Mesothelial cell of epicardium (in vitro differentiated cells): ENCODE measurements around the gene LRRFIP2. TPM values are rescaled to one million over a fixed set of nuclear protein-coding genes. Genes with fewer than 3 reads are reported as not detected.

Source experiments
- DNase-seq, 2 experiments: peaks; one replicate each; pipeline ENCODE4 v3.0.0; 2021; ENCODE audit warnings: low spot score in 2 of 2; ENCODE audit not compliant: unreplicated experiment in 2 of 2
- H3K27ac Mint-ChIP-seq: 2 replicates; pipeline ENCODE4 v1.8.0; 2021; ENCODE audit warnings: mixed read lengths
- H3K27me3 Mint-ChIP-seq: 2 replicates; pipeline ENCODE4 v1.8.0; 2021; ENCODE audit warnings: low read depth, mixed read lengths
- H3K36me3 Mint-ChIP-seq: 2 replicates; pipeline ENCODE4 v1.8.0; 2021; ENCODE audit warnings: mixed read lengths
- H3K4me1 Mint-ChIP-seq: 2 replicates; pipeline ENCODE4 v1.8.0; 2021; ENCODE audit warnings: mixed read lengths
- H3K4me3 Mint-ChIP-seq: 2 replicates; pipeline ENCODE4 v1.8.0; 2021; ENCODE audit warnings: mild to moderate bottlenecking, moderate library complexity, mixed read lengths
- H3K9me3 Mint-ChIP-seq: 2 replicates; pipeline ENCODE4 v1.8.0; 2021; ENCODE audit warnings: mixed read lengths
- total RNA-seq: library from RNA; stranded (reverse); gene quantifications from 3 replicates; pipeline ENCODE4 v1.2.1, GENCODE V29; 2021
- TF ChIP-seq, protein P1 (sequence below): fragments of 200-600 bp; sonication (generic); IDR thresholded peaks from one replicate; pipeline ENCODE4 v1.5.0; 2021; ENCODE audit warnings: antibody characterized with exemption; ENCODE audit not compliant: unreplicated experiment

LRRFIP2 gene
- total RNA-seq, 1 donor from 2014 or later: 41.7 TPM

DNA sequence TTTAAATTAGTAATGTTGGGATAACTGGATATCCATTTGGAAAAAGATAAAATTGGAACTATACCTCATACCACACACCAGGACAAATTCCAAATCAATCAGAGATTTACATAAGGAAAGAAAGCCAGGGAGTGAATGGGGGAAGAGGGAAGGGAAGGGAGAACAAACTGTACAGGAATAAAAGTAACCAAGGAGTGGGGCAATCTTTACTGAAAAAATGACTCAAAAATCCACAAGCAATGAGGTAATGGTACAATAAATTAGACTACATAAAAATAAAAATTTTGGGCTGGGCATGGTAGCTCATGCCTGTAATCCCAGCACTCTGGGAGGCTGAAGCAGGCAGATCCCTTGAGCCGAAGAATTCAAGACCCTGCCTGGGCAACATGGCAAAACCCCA is 98.4 kb downstream of the LRRFIP2 start:
- Mint-ChIP-seq H3K4me3 (no peak overlapping the region), H3K27ac (no peak overlapping the region), H3K27me3 (no peaks in the 10 kb centered on the region), H3K9me3 (peaks cover 13% of the 10 kb centered on the region), H3K4me1 (peaks cover 11% of the 10 kb centered on the region), H3K36me3 (peaks cover 36% of the 10 kb centered on the region)
- TF ChIP-seq, protein P1, sequence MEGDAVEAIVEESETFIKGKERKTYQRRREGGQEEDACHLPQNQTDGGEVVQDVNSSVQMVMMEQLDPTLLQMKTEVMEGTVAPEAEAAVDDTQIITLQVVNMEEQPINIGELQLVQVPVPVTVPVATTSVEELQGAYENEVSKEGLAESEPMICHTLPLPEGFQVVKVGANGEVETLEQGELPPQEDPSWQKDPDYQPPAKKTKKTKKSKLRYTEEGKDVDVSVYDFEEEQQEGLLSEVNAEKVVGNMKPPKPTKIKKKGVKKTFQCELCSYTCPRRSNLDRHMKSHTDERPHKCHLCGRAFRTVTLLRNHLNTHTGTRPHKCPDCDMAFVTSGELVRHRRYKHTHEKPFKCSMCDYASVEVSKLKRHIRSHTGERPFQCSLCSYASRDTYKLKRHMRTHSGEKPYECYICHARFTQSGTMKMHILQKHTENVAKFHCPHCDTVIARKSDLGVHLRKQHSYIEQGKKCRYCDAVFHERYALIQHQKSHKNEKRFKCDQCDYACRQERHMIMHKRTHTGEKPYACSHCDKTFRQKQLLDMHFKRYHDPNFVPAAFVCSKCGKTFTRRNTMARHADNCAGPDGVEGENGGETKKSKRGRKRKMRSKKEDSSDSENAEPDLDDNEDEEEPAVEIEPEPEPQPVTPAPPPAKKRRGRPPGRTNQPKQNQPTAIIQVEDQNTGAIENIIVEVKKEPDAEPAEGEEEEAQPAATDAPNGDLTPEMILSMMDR: no peak
- DNase-seq: no peak

DNA sequence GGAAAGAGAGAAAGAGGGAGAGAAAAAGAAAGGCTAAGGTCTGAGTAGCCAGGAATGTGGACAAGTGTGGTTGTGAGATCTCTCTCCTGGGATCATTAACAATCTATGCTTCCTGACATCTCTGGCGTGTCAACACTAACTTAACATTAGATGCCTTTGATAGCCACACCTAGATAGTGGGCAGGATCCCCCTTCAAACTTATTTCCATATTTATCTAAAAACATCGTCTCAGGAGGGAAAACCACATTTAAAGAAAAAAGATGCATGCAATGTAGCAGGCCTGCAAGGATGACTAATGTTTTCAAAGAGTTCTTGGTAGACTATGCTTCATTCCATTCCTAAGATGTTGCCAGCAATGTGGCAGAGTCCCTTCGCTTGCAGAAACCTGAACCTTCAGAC is 100.2 kb downstream of the LRRFIP2 start:
- no peak for DNase-seq
- TF ChIP-seq, protein P1: no peak
- Mint-ChIP-seq H3K27ac (peak overlapping the region; percentile 10), H3K9me3 (peaks cover 12% of the 10 kb centered on the region), H3K27me3 (no peaks in the 10 kb centered on the region), H3K36me3 (peaks cover 34% of the 10 kb centered on the region), H3K4me3 (no peak overlapping the region), H3K4me1 (peaks cover 11% of the 10 kb centered on the region)

DNA sequence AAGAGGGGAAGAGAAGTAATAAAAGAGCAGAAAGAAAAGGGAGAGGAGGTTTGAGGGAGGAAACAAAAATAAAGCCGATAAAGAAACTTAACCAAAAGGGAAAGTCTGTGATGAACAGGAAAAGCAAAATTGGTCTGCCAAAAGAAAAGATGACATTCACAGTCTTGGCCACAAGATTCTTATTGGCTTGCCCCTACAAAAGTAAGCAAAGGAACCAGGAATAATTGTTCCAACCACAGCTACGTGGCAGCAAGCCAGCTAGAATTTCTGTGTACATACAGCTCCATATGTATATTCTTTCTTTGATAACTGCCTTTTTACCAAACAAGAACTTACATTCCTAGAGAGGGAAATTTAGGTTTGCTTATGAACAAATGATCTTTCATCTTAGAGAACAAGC is 101.5 kb downstream of the LRRFIP2 start:
- Mint-ChIP-seq H3K4me3 (no peak overlapping the region), H3K27me3 (no peaks in the 10 kb centered on the region), H3K36me3 (peaks cover 30% of the 10 kb centered on the region), H3K9me3 (peaks cover 8% of the 10 kb centered on the region), H3K27ac (peak overlapping the region; percentile 71), H3K4me1 (peaks cover 11% of the 10 kb centered on the region)
- no peak for DNase-seq
- TF ChIP-seq, protein P1: no peak

DNA sequence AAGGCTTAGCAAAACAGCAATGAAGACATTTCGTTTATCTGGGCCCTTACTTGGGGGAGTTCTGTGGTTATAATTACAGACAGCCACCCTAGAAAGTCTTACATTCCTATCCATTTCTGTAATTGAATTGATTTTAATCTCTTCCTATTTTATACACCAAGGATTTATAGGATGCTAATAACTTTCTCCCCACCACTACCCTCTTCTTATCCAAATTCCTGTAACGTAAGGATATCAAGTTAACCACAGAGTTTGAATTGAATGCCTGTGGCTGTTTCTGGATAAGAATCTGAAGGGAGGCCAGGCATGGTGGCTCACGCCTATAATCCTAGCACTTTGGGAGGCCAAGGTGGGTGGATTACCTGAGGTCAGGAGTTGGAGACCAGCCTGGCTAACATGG is 102.5 kb downstream of the LRRFIP2 start:
- H3K36me3 Mint-ChIP-seq: peaks cover 26% of the 10 kb centered on the region
- H3K9me3 Mint-ChIP-seq: peaks cover 6% of the 10 kb centered on the region
- peak overlapping the region; percentile 76 for H3K27ac Mint-ChIP-seq
- TF ChIP-seq, protein P1: no peak
- no peaks in the 10 kb centered on the region for H3K27me3 Mint-ChIP-seq
- DNase-seq: no peak
- H3K4me1 Mint-ChIP-seq: peaks cover 11% of the 10 kb centered on the region
- no peak overlapping the region for H3K4me3 Mint-ChIP-seq

DNA sequence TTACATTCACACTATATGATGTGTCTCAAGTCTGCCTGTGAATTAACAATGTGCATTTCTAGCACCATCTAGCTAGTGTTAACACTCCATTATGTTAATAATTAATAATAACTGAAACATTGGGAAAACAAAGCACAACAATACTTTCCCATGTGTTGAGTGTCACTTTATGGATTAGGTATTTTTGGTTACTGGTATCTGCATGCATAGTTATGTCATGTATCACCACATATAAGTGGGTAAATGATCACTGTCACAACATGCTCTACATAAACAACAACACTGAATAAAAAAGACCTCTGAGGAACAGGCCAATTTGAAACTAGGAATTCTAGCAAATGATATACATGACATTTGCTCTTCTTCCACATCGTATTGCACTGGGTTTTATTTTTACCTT is 106.4 kb downstream of the LRRFIP2 start:
- TF ChIP-seq, protein P1: no peak
- Mint-ChIP-seq H3K4me1 (peaks cover 6% of the 10 kb centered on the region), H3K9me3 (no peaks in the 10 kb centered on the region), H3K36me3 (peaks cover 23% of the 10 kb centered on the region), H3K4me3 (no peak overlapping the region), H3K27ac (no peak overlapping the region), H3K27me3 (no peaks in the 10 kb centered on the region)
- no peak for DNase-seq

DNA sequence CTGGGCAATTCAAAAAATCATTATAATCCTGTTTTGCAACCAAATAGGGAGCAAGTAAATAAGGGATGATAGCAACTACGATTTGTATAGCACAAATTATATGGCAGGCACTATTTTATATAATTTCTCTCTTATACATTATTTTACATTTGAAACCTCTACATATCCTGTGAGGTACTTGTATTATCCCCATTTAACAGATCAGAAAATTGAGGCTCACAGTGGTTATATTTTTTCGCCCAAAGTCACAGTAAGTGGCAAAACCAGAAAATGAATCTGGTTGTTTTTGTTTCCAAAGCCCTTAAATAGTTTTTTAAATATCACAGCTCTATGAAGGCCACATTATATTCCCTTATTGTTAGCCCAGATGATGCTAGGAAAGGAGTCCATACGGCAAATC is 106.8 kb downstream of the LRRFIP2 start:
- TF ChIP-seq, protein P1: no peak
- H3K9me3 Mint-ChIP-seq: no peaks in the 10 kb centered on the region
- peaks cover 27% of the 10 kb centered on the region for H3K36me3 Mint-ChIP-seq
- peaks cover 2% of the 10 kb centered on the region for H3K4me1 Mint-ChIP-seq
- H3K27ac Mint-ChIP-seq: no peak overlapping the region
- no peak overlapping the region for H3K4me3 Mint-ChIP-seq
- no peaks in the 10 kb centered on the region for H3K27me3 Mint-ChIP-seq
- no peak for DNase-seq
